BLaER1 treated with 17β-estradiol and CSF1 and Interleukin-3, amounts not matched to agents 10 nM and 100 nM (cell line): ENCODE results near the gene LY86.
A peak's percentile ranks its signal among the peaks of the same experiment; 100 is the strongest.

Source experiments
- H3K27ac ChIP-seq, 11 experiments: shearing (Covaris generic); formaldehyde crosslinking; 2 replicates each; pipeline ENCODE4 v1.8.1; 2022
- H3K27me3 ChIP-seq, 11 experiments: shearing (Covaris generic); formaldehyde crosslinking; 2 replicates each; pipeline ENCODE4 v1.8.1; 2022
- H3K36me3 ChIP-seq, 11 experiments: shearing (Covaris generic); formaldehyde crosslinking; 2 replicates each; pipeline ENCODE4 v1.8.1; 2022
- H3K4me1 ChIP-seq, 10 experiments: shearing (Covaris generic); formaldehyde crosslinking; 2 replicates each; pipeline ENCODE4 v1.8.1; 2022
- H3K4me2 ChIP-seq, 11 experiments: shearing (Covaris generic); formaldehyde crosslinking; 2 replicates each; pipeline ENCODE4 v1.8.1; 2022
- H3K4me3 ChIP-seq, 10 experiments: shearing (Covaris generic); formaldehyde crosslinking; 2 replicates each; pipeline ENCODE4 v1.8.1; 2022
- H3K9ac ChIP-seq, 11 experiments: shearing (Covaris generic); formaldehyde crosslinking; 2 replicates each; pipeline ENCODE4 v1.8.1; 2022
- H3K9me3 ChIP-seq, 11 experiments: shearing (Covaris generic); formaldehyde crosslinking; replicated peaks in 1 of 11; 2 replicates each; pipeline ENCODE4 v1.8.1; 2022
- H4K20me1 ChIP-seq, 11 experiments: shearing (Covaris generic); formaldehyde crosslinking; 2 replicates each; pipeline ENCODE4 v1.8.1; 2022
- Cebpa-rat ChIP-seq, 11 experiments: shearing (Covaris generic); IDR thresholded peaks; 2 replicates each; pipeline ENCODE4 v1.8.1; 2022

The LY86 gene

DNA sequence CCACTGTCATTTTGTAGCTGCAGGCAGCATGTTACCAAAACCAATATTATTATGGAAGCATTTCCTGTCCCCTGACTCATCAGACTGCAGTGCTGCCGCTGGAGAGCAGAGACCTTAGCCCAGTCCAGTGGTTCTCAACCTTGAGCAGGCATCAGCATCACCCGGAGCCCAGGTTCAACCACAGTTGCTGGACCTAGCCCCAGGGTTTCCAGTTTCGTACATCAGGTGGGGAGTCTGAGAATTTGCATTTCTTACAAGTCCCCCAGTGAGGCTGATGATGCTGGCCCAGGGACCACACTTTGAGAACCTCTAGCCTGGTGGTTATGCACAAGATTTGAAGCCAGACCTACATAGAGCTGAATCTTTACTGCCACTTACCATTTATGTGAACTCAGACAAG is 47.3 kb downstream of the LY86 start:
- Histone ChIP-seq H3K4me2 (peak overlapping the region in 9 of 11 experiments; percentile 31 to 83 (median 72); a peak in 15 of 22 replicates), H3K9me3 (no peaks in the 10 kb centered on the region), H3K36me3 (peaks cover 0 to 78% (median 0%) of the 10 kb centered on the region in 11 experiments; a peak in 7 of 22 replicates), H3K27ac (peak overlapping the region in 7 of 11 experiments; percentile 43 to 65 (median 58); a peak in 10 of 22 replicates), H4K20me1 (no peaks in the 10 kb centered on the region), H3K9ac (no peak overlapping the region), H3K27me3 (no peaks in the 10 kb centered on the region), H3K4me1 (peaks cover 14 to 38% (median 28%) of the 10 kb centered on the region in 10 experiments), H3K4me3 (no peak overlapping the region)
- TF ChIP-seq Cebpa-rat (IDR thresholded peaks at IDR 0.05) = no peak

DNA sequence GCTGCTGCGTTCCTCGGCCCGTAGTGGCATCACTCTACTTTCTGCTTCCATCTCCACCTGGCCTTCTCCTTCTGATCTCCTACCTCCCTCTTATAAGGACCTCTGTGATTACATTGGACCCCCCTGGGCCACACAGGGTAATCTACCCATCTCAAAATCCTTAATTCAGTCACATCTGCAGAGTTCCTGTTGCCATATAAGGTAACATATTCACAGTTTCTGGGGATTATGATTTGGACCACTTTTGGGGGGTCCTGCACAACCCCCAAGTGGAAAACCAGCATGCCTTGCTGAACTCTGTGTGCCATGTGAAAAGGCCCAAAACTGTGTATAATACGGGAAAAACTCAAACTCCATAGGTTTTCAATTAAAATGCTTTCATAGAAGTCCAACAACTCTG is 51.1 kb downstream of the LY86 start:
- Histone ChIP-seq H3K4me3 (no peak overlapping the region), H4K20me1 (no peaks in the 10 kb centered on the region), H3K9ac (no peak overlapping the region), H3K9me3 (no peaks in the 10 kb centered on the region), H3K27me3 (no peaks in the 10 kb centered on the region), H3K36me3 (peaks cover 0 to 78% (median 0%) of the 10 kb centered on the region in 11 experiments; a peak in 6 of 22 replicates), H3K27ac (no peak overlapping the region), H3K4me1 (peaks cover 14 to 49% (median 36%) of the 10 kb centered on the region in 10 experiments), H3K4me2 (no peak overlapping the region)
- TF ChIP-seq Cebpa-rat (IDR thresholded peaks at IDR 0.05) = no peak

DNA sequence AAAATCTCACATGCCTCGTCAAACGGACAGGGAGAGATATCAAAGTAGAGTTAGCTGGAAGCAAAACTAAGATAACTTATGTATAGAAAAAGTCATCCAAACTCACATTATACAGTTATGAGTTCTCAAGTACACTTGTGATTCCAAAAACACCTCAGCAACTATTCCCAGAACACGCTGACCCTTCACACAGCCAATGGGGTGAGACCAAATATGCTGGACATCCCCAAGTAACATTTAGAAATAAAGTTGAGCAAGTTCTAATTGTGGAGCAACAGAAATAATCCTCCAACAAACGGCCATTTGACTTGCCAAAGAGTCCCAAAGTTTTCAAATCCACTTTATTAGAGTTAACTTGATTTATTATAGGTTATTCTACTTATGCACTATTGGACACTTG is 52.4 kb downstream of the LY86 start:
- Histone ChIP-seq H3K4me2 (no peak overlapping the region), H3K27ac (no peak overlapping the region), H3K27me3 (no peaks in the 10 kb centered on the region), H3K4me3 (no peak overlapping the region), H3K9ac (no peak overlapping the region), H3K4me1 (peaks cover 14 to 49% (median 39%) of the 10 kb centered on the region in 10 experiments), H3K9me3 (no peaks in the 10 kb centered on the region), H4K20me1 (no peaks in the 10 kb centered on the region), H3K36me3 (peaks cover 0 to 78% (median 0%) of the 10 kb centered on the region in 11 experiments; a peak in 6 of 22 replicates)
- no peak for TF ChIP-seq Cebpa-rat (IDR thresholded peaks at IDR 0.05)

DNA sequence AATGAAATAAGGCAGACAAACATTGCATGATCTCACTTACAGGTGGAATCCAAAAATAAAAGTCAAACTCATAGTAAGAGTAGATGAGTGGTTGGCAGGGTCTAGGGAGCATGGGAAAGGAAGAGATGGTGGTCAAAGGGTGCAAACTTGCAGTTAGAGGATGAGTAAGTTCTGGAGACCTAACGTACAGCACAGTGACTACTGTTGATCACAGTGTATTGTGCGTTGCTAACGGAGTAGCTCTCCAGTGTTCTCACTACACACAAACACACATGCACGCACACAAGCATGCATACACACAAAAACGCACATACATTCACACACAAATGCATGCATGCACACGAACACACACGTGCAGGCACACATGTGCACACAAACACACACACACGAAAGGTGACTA is 54.9 kb downstream of the LY86 start:
- no peak overlapping the region for H3K9ac ChIP-seq
- TF ChIP-seq Cebpa-rat (IDR thresholded peaks at IDR 0.05) = no peak
- peak overlapping the region in 1 of 11 experiments; percentile 38; a peak in 1 of 22 replicates for H3K4me2 ChIP-seq

DNA sequence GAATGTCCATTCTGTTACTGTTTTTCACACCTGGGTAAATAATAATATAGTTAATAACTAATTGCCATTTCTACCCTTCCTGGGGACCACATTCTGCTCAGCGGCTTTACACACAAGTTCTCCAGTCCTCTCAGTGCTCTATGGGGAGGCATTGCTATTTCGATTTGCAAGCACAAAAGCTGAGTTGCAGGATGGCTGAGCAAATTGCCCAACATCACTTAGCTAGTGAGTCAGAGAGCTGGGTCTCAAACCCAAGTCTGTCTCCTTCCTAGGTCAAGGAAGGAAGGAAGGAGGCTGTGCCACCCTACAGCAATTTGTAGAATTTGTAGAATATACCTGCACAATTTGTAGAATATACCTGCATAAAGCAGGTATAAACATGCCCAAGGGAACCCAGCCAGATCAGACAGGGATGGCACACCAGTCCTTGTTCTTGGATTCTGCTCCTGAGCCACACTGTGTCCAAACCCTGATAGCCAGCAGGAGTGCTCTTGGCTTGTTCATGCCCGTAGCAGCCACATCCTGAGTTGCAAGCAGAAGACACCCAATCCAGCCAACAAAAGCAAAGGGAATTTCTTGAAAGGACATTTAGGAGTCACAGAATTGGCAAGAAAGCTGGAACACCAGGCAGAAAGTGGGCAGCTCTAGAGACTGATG is 56.9 kb downstream of the LY86 start:
- peak in 1 of 11 experiments; percentile 27; a peak in 1 of 22 replicates for TF ChIP-seq Cebpa-rat (IDR thresholded peaks at IDR 0.05)
- H3K4me3 ChIP-seq = no peak overlapping the region

More for the DNA sequence above, 54.9 kb downstream of the LY86 start:
- no peak overlapping the region for H3K27ac ChIP-seq
- peaks cover 0 to 11% (median 0%) of the 10 kb centered on the region in 11 experiments; a peak in 6 of 22 replicates for H3K9me3 ChIP-seq
- H4K20me1 ChIP-seq = no peaks in the 10 kb centered on the region
- H3K36me3 ChIP-seq = peaks cover 0 to 89% (median 0%) of the 10 kb centered on the region in 11 experiments; a peak in 7 of 22 replicates
- H3K27me3 ChIP-seq = no peaks in the 10 kb centered on the region
- peaks cover 0 to 37% (median 19%) of the 10 kb centered on the region in 10 experiments; a peak in 18 of 20 replicates for H3K4me1 ChIP-seq
- H3K4me3 ChIP-seq = no peak overlapping the region

DNA sequence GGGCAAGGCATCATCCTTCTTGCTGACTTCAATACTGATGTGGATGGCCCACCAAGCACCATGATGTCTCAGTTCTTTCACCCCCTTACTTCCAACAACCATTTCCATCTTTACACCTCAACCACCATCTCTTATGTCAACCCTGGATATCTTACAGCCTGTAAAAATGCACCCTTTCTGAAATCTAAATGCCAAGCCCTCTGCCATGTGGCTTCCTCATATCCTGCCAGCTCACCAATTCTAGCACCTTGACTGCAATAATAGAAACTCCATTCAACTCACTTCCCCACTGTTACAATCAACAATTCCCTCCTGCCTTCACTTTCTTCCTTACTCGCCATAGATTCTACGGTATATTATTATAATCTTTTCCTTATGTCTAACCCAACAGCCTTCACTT is 57.9 kb downstream of the LY86 start:
- Histone ChIP-seq H3K27ac (no peak overlapping the region), H4K20me1 (no peaks in the 10 kb centered on the region), H3K4me3 (no peak overlapping the region), H3K4me1 (peaks cover 0 to 38% (median 19%) of the 10 kb centered on the region in 10 experiments; a peak in 18 of 20 replicates), H3K27me3 (no peaks in the 10 kb centered on the region), H3K9me3 (peaks cover 0 to 24% (median 3%) of the 10 kb centered on the region in 11 experiments; a peak in 10 of 22 replicates), H3K4me2 (peak overlapping the region in 4 of 11 experiments; percentile 3 to 34 (median 31); a peak in 3 of 22 replicates), H3K36me3 (peaks cover 0 to 93% (median 0%) of the 10 kb centered on the region in 11 experiments; a peak in 10 of 22 replicates), H3K9ac (no peak overlapping the region)
- TF ChIP-seq Cebpa-rat (IDR thresholded peaks at IDR 0.05) = no peak

More for the DNA sequence above, 56.9 kb downstream of the LY86 start:
- Histone ChIP-seq H3K9ac (no peak overlapping the region), H3K4me1 (peaks cover 0 to 37% (median 19%) of the 10 kb centered on the region in 10 experiments; a peak in 18 of 20 replicates), H3K27me3 (no peaks in the 10 kb centered on the region), H4K20me1 (no peaks in the 10 kb centered on the region), H3K27ac (no peak overlapping the region), H3K36me3 (peaks cover 0 to 93% (median 0%) of the 10 kb centered on the region in 11 experiments; a peak in 10 of 22 replicates), H3K9me3 (peaks cover 0 to 20% (median 3%) of the 10 kb centered on the region in 11 experiments; a peak in 9 of 22 replicates), H3K4me2 (peak overlapping the region in 6 of 11 experiments; percentile 22 to 45 (median 36); a peak in 10 of 22 replicates)

DNA sequence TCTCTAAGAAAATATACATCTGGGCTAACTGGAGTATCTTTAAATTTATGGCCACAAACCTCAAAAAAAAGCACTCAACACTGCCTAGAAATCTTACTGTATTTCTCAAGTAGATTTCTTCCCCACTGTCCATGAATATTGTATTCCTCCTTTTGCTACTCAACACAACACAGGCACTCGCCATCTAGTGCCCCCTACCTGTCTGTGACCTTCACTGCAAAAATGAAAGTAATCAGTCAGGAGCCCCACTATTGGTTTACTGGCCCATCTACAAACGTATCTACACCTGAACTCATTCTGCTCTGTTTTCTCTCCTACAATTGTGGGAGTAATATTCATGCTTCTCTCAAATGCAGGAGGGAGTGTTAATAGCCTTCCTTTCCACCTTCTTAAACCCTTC is 58.3 kb downstream of the LY86 start:
- Histone ChIP-seq H3K9ac (no peak overlapping the region), H3K36me3 (peaks cover 0 to 93% (median 0%) of the 10 kb centered on the region in 11 experiments; a peak in 10 of 22 replicates), H3K9me3 (peaks cover 0 to 24% (median 3%) of the 10 kb centered on the region in 11 experiments; a peak in 10 of 22 replicates), H3K4me2 (no peak overlapping the region), H3K4me3 (no peak overlapping the region), H4K20me1 (no peaks in the 10 kb centered on the region), H3K27ac (no peak overlapping the region), H3K27me3 (no peaks in the 10 kb centered on the region), H3K4me1 (peaks cover 0 to 41% (median 19%) of the 10 kb centered on the region in 10 experiments; a peak in 18 of 20 replicates)
- no peak for TF ChIP-seq Cebpa-rat (IDR thresholded peaks at IDR 0.05)

DNA sequence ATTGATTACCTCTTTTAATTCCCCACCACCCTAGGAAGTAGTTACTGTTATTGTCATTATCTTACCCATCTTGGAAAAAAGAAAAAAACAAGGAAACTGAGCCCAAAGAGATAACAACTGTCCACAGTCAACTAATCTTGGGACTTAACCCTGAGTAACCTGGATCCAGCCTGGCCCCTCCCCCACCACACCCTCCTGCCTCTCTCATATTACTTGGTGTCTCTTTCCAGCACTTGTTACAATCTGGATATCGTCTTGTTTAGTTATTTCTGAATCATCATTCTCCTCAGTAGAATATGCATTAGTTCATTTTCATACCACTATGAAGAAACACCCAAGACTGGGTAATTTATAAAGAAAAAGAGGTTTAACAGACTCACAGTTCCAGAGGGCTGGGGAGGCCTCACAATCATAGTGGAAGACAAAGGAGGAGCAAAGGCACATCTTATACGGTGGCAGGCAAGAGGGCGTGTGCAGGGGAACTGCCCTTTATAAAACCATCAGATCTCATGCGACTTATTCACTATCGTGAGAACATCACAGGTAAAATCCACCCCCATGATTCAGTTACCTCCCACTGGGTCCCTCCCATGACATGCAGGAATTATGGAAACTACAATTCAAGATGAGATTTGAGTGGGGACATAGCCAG is 60.3 kb downstream of the LY86 start:
- H3K9ac ChIP-seq = no peak overlapping the region

More for the DNA sequence above, 60.3 kb downstream of the LY86 start:
- no peaks in the 10 kb centered on the region for H4K20me1 ChIP-seq
- H3K9me3 ChIP-seq = peaks cover 0 to 24% (median 3%) of the 10 kb centered on the region in 11 experiments; a peak in 10 of 22 replicates
- no peak for TF ChIP-seq Cebpa-rat (IDR thresholded peaks at IDR 0.05)
- no peak overlapping the region for H3K4me3 ChIP-seq
- H3K27me3 ChIP-seq = no peaks in the 10 kb centered on the region
- peaks cover 0 to 91% (median 0%) of the 10 kb centered on the region in 11 experiments; a peak in 10 of 22 replicates for H3K36me3 ChIP-seq
- no peak overlapping the region; a peak in 1 of 22 replicates for H3K4me2 ChIP-seq
- peaks cover under 1 to 59% (median 20%) of the 10 kb centered on the region in 10 experiments for H3K4me1 ChIP-seq
- H3K27ac ChIP-seq = no peak overlapping the region
